GM12873 (cell line): ENCODE data around the gene CARM1.

Source experiments
- TF ChIP-seq, protein P1 (sequence below): IDR thresholded peaks from 2 replicates; pipeline ENCODE4 v1.5.1; 2012; ENCODE audit warnings: low read depth, mild to moderate bottlenecking, moderate library complexity, low read length, control low read depth; ENCODE audit not compliant: insufficient read depth; ENCODE audit errors: missing control alignments

CARM1 gene

DNA sequence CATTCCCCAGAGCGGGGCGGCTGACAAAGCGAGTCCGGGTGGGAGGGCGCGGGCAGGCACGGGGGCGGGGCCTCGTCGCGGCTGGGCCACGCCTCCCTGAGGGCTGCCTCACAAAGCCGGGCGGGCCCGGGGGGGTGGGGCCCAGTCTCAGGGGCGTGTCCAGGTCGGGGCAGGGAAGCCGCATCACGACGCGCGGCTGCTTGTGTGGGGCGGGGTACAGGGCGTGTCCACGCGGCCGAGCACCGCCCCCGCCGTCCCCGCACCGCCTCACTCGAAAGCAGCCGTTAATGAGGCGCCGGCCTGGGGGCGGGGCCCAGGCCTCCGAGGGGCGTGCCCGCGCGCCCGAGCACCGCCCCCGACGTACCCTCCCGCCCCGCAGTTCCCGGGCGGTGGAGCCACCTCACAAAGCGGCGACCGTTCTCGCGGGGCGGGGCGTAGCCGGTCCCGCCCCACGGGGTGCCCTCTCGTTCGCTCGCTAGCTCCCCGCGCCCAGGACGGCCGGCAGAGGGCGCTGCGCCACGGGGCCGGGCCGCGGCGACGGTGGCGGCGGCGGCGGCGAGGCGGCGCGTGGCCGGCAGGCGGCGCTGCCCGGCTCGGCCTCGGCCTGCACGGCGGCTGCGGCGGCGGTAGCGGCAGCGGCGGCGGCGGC lies at the start of gene CARM1:
TSS of gene CARM1 (plus strand) at position 599 of the 649 bp plus-strand sequence. CDS start 150 bp downstream, outside the sequence.
- TF ChIP-seq, protein P1, sequence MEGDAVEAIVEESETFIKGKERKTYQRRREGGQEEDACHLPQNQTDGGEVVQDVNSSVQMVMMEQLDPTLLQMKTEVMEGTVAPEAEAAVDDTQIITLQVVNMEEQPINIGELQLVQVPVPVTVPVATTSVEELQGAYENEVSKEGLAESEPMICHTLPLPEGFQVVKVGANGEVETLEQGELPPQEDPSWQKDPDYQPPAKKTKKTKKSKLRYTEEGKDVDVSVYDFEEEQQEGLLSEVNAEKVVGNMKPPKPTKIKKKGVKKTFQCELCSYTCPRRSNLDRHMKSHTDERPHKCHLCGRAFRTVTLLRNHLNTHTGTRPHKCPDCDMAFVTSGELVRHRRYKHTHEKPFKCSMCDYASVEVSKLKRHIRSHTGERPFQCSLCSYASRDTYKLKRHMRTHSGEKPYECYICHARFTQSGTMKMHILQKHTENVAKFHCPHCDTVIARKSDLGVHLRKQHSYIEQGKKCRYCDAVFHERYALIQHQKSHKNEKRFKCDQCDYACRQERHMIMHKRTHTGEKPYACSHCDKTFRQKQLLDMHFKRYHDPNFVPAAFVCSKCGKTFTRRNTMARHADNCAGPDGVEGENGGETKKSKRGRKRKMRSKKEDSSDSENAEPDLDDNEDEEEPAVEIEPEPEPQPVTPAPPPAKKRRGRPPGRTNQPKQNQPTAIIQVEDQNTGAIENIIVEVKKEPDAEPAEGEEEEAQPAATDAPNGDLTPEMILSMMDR = peak; percentile 63

DNA sequence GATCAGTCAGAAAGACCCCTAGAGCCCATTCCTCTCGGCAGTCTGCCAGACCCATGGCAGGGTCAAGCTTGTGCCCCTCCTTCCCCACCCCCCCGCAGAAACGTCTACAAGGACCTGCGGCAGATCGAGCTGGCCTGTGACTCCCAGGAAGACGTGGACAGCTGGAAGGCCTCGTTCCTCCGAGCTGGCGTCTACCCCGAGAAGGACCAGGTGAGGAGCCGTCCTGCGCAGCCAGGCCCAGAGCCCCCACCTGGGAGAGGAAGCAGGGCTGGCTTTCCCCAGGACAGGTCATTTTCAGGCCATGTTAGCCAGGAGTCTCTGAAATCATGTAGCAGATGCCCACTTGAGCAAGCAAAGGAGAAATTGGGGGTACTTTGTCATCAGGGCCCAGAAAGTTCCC lies 47.7 kb upstream of the CARM1 start:
- TF ChIP-seq, protein P1 = no peak

DNA sequence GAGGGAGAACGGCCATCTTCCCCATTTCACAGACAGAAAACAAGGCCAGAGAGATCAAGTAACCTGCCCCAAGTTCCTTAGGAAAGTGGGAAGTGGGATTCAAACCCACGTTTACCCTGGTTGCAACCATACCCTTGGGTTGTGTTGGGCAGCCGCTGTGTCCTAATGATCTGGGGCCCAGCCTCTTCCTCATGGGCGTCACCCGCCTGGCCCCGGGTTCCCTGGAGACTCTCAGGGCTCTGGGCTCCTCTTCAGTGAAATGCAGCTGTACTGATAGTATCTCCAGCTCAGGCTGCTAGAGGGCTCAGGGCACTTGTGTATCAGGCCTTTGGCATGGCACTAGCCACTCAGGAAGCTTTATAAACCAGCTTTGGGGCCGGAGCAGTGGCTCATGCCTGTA lies 45.1 kb upstream of the CARM1 start:
- TF ChIP-seq, protein P1 = no peak

DNA sequence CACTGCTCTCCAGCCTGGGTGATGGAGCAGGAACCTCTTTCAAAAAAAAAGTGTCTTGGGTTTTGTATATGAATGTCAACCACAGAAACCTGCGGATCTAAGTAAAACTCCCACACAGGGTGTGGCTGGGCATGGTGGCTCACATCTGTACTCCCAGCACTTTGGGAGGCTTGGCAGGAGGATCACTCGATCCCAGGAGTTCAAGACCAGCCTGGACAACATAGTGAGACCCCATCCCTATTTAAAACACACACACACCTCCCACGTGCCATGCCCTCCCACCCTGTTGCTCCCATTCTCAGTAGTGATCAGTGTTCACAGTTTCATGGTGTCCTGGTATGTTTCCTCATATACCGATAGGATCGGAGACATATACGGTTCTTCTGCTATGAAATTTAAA lies 44.5 kb upstream of the CARM1 start:
- TF ChIP-seq, protein P1 = no peak

DNA sequence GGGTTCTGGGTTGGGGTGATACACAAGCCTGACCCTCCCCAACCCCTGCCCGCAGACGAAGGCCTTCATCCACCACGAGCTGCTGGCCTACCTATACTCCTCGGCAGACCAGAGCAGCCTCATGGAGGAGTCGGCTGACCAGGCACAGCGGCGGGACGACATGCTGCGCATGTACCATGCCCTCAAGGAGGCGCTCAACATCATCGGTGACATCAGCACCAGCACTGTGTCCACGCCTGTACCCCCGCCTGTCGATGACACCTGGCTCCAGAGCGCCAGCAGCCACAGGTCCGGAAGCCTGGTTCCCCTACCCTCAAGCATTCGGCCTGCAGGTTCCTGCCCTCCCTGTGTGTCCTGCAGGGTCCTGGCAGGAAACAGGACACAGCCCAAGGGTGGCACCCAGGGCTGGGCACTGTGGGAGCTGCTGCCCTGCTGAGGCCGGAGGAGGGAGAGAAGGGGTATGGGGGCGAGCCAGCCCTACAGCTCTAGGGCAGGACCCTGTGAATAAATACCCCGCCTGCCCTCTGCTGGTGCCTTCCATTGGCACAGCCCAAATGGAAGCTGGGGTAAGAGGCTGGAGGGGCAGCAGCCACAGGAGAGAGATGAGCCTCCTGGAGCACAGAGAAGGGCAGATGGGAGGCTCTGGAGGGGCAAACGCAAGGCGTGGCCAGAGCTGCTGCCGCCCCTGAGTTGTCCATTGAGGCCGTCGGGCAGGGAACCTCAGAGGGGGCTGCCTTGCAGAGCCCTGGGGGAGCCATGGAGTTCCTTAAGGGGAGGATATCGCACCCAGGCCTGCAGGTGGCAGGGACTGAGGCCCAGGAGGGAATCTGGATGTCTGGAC lies 42.2 kb upstream of the CARM1 start:
- TF ChIP-seq, protein P1 = peak; percentile 26

DNA sequence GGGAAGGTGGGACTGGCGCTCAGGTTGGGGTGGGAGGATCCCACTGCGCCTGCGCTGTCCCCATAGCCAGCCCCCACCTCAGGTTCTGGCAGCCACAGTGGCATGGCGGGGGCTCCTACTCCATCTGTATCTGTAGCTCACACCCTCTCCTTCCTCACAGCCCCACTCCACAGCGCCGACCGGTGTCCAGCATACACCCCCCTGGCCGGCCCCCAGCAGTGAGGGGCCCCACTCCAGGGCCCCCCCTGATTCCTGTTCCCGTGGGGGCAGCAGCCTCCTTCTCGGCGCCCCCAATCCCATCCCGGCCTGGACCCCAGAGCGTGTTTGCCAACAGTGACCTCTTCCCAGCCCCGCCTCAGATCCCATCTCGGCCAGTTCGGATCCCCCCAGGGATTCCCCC lies 41.4 kb upstream of the CARM1 start:
- TF ChIP-seq, protein P1 = no peak

DNA sequence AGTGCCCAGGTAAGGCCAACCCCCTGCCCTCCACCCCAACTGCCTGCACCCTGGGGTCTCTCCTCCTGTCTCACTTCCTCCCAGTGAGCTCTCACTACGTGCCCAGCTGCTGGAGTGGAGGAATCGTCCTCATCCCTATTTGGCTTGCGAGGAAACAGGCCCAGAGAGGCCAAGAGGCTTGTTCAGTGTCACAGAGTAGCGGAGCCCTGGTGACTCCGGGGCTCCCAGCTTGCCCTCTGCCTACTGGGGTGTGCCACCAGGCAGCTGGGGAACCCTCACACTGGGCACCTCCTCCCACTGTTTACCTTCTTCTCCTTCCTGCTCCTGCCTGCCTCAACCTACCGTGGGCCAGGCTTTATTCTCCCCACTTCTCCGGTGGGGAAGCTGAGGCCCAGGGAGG lies 41.0 kb upstream of the CARM1 start:
- TF ChIP-seq, protein P1 = no peak
